ENCODE measurements around the gene AK8.

AK8 gene

DNA sequence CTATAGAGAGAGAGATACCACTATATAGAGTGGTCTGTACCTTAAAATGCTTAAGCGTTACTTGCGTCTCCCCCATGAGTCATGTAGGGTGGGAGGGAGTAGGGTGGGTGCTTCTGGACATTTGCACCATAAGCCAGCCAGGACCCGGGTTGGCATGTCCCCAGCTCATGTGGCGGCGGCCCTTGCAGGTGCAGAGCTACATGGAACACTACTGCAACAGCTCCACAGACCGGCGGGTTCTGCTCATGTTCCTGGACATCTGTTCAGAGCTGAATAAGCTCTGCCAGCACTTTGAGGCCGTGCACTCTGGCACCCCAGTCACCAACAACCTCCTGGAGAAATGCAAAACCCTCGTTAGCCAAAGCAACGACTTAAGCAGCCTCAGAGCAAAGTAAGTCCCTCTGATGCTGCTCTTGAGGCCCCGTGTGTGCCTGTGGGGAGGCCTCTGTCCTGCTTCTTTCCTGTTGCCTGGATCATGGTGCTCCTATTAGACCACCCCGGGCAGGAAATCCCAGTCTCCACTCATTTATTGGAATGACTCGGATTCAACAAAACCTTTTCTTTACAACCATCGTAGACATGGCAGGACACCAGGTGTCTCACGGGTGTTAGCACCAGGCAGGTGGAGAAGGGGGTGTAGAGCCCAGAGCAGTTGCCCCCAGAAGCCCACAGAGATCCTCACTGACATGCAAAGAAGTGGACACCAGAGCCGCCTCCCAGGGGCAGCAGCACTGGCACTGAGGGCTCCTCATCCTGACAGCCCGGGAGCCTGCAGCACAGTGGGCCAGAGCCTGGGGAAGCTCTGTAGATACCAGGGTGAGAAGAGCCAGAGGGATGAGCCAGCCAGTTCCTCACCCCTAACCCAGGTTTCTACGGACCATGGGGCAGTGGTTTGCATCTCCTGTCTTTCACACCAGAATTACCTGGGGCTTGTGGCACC, 9.4 kb upstream of the AK8 start:
- DNase-seq: no peak

DNA sequence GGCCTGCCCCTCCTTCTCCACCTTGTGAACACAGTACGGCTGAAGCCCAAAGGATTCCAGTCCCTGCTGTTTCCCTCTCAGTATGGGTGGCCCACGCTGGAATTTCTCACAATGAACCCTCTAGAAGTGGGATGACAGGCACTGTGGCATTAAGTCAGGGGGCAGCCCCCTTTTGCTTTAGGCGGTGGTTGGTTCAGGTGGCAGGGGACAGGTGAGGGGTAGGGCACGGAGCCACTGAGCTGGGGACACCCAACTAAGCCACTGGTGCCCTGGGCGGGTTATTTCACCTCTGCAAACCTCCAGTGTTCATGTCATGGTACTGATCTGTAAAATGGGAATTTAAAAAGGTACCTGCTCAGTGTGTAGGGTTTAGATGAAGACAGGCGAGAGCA, 8.2 kb upstream of the AK8 start:
- no peak for DNase-seq

DNA sequence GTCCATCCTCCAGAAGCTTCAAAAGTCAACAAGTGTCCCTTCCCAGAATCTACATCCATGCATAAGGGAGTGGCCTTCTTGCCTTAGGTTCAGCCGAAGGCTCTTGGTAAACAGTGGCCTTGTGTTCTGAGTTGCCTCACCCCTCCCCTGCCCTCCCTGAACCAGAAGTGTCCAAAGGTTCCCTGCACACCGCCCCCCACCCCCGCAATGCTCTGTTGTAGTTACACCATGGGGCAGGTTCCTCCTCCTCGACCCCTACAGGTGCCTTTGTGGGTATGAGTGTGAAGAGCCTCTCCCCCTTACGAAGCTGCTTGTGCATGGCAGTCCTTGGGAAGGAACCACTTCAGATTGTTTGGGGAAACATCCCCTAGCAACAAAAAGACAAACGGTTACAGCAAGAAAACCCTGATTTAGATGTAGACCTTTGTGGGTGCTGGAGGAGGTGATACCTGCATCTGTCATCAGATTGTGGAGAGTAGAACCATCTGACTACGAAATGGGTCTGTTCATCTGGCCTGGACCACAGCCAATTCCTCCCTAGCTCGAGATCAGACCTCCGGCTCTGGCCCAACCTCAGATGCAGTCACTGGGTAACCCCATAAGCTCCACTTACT, 7.7 kb upstream of the AK8 start:
- no peak for DNase-seq

DNA sequence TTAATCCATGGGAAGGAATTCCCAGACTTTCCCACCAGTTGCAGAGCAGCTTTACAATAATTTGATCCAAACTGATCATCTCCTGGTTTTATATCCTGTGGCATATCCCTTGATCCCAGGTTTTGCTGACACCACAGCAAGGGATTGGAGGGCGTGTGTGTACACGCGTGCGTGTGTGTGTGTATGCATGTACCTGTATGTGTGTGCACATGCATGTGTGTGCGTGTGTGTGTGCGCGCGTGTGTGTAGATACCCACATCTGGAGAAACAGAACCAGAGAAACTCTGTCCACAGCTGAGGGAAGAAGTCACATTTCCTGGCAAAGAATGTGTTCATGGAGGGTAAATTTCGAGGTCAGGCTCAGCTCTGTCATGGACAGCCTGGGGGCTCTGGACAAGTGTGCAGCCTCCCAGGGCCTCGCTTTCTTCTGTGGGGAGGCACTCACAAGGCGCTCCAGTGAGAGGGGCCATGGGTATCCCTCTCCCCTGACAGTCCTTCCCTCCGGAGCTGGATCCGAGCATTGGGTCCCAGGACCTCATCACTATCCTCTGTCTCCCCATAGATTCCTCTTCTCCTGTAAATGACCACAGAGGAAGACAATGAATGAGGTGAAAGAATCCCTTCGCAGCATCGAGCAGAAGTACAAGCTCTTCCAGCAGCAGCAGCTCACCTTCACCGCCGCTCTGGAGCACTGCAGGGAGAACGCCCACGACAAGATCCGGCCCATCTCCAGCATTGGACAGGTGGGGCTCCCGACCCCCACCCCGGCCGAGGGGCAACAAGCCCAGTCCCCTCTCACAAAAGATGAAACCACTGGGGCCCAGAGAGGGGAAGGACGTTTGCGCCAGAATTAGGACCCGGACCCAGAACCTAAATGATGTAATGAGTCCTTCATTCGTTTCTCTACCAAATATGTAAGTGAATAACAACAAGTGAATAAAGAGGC, 5.5 kb upstream of the AK8 start:
- DNase-seq: no peak

DNA sequence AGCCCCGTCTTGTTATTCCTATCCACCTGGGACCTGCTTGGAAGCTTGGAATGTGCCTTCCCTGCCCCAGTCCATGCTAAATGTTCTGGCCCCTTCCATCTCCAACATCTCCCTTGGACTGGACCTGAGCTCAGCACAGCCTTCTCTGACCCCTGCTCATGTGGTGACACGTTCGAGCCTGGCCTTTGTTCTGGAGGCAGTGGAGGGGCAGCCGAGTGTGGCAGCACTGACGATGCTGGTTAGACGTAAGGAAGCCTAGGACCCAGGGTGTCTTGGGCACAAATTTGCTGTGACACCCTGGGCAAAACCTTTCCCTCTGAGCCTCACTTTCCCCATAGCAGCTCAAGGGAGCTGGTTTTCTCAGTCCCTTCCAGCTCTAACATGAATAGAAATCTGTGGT, 4.5 kb upstream of the AK8 start:
- DNase-seq: no peak

DNA sequence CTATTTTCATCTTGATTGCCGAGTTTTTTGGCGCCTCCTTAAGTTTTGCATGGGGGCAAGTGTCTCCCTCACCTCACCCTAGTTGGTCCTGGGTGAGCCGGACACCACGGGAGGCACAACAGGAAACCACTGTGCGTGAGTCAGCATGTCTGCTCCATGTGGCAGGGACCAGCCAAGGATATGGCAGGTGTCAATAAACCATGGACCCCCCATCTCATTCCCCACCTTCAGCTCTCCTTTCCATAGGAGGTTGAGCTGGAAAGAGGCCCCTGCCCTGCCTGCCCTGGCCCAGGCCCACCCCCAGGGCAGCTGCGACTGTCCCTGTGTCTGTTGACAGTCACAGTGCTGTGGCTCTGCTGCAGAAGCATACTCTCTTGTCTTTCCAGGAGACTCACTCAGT, 3.7 kb upstream of the AK8 start:
- DNase-seq: no peak

DNA sequence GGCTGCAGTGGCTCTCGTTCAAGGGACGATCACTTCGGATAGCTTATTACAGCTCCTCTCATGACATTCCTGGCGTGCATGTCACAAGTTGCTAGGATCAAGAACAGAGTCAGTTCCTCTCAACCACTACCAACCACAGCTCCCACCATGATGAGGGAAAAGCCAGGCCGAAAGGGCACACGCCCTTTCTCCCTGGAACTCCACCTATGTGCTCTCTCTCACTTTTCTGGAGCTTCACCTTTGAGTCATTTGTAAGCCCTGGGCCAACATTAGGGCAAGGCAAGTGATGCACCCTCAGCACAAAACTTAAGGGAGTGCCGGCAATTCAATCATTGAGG, 2.2 kb upstream of the AK8 start:
- no peak for DNase-seq

DNA sequence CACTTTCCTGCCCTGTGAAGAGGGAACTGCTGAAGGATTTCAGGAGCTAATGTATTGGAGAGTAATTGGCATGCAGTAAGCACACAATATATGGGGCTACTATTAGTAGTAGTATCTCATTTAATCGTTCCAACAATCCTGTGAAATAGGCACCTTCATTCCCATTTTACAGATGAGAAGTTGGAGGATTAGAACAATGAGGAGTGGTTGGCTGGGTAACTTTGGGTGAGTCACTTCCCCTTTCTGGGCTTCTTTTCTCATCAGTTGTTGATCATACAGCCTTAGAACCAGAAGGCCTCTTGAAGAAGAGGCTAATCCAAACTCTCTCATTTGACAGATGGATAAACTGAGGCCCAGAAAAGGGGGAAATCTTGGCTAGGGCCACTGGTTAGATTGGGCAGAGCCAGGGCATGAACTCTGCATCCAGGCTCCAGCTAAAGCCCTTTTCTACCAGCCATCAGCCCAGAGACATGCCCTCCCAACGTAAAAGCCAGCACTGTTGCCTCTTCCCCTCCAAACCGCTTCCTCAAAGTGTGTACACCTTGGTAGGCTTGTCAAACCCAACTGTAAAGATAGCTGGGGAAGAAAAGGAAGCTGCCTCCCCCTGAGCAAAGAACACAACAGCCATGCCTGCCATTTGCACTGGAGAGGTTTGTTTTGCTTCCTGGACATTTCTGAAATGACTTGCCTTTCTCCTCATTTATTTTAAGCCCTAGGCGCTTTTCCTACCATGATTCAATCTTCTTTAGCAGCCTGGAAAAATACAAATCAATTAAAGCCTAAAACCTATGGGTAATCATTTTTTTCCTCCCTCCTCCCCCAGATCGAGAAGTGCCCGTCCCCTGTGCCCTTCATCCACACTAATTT, 1.6 kb upstream of the AK8 start:
- DNase-seq: no peak

DNA sequence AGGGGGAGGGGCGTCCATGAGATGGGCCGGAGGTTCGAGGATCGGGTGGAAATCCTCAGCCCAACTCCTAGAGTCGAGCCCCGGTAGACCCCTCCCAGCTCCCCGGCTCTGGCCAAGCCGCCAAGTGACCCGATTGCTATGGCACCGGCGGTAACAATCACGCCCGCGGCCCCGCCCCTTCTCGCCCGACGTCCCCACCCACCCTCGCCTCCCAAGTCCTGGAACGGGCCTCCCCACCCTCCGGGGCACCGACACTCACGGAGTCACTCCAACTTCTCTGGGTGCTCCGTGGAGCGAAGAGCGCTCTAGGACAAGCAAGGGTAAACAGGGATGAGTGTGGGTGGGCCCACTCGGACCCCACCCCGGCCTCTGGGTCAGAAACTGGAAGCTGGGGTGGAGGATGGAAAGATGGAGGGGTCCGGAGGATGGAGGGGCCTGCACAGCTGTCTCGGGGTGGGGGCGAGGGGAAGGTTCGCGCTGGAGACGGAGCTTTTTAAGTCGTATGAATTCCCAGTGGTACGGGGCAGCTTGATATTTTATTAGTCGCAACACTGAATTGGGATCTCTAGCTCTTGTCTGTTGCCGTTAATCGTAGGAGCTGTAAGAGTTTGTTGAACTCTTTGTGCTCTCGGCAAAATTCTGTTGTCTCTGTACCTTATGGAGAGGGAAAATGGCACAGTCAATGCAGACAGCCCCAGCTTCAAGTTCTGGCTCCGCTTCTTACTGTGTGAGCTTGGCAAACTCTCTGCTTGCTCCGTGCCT, 792 bp upstream of the AK8 start, which contains the start of gene SPACA9:
Gene SPACA9 (plus strand): TSS at position 204 of the 762 bp plus-strand sequence. CDS start 5,050 bp downstream, outside the sequence.
- DNase-seq: peak; percentile 56

DNA sequence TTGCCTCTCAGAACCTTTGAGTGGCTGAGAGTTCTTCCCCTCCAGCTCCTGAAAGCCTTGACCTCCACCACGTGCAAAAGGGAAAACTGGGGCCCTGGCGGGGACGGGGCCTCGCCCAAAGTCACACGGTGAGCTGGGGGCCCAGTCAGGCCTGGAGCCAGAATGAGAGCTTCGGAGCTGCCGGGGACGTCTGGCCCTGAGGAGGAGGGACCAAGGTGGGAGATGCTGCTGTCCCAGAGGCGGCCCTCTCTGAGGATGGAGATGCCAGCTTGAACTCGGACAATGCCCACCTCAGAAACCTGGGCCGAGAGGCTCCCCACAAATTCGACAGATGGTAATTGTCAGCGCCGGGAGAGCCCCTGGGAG, 643 bp downstream of the AK8 start:
- DNase-seq: no peak

DNA sequence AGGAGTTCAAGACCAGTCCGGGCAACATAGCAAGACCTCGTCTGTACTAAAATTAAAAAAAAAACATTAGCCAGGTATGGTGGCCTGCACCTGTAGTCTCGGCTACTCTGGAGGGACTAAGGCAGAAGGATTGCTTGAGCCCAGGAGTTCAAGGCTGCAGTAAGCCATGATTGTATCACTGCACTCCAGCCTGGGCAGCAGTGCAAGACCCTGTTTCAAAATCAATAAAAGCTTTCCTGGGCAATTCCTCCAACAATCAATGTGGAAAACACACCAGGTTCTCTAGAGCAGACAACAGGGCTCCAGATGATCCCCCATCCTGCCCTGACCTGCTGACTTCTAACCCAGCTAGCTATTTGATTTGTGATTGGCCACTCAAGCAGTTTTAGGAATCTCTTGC, 1.2 kb downstream of the AK8 start:
- DNase-seq: no peak

DNA sequence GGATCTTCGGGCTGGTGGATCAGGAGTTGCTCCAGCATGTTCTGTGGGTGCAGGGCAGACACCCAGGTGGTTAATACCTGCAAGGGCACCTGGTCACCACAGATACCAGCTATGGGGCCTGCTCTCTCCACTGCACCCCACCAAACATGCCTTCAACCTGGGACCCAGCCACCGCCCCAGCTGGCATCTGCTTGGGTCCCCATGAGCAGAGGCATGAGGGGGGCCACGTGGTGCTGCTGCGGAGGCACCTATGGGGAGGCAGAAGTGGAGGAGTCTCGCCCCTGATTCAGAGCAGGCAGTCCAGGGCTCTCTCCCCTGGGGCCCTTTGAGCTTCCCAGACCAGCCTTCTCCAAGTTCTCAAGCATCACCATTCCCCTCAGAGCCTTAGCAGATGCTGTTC, 2.9 kb downstream of the AK8 start:
- DNase-seq: no peak

DNA sequence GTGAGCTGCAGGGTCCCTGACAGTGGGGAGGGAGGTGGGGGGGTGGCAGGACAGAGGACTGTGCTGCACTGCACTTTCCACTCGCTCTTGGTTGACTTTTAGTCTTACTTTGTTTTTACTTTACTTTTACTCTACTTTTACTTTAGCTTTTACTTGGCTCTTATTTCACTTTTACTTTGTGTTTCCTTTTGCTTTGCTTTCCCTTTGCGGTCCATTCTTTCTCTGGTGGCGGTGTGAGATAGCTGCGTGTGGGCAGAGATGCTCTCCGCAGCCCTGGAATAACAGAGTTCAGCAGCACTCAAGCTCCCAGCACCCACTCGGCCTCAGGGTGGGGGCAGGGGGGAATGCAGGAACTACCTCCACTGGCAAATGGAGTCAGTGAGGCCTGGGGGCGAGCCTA, 4.7 kb downstream of the AK8 start:
- no peak for DNase-seq

DNA sequence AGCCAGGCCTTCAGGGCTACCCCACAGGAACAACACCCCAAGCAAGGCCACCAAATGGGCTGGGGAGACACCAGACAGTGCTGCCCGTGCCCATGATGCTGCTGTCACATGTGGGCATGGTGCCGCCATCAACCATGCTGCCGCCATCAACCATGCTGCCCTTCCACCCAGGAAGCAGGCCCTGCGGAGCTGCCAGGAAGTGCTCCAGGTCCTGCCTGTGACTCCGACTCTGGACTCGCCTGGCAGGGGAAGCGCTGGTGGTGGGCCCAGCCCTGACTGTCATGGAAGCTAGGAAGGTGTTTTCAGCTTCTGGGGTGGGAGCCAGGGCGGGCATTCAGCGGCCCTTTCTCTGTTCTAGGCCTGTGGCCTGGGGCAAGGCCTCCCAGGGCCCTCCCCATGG, 8.8 kb downstream of the AK8 start:
- no peak for DNase-seq

DNA sequence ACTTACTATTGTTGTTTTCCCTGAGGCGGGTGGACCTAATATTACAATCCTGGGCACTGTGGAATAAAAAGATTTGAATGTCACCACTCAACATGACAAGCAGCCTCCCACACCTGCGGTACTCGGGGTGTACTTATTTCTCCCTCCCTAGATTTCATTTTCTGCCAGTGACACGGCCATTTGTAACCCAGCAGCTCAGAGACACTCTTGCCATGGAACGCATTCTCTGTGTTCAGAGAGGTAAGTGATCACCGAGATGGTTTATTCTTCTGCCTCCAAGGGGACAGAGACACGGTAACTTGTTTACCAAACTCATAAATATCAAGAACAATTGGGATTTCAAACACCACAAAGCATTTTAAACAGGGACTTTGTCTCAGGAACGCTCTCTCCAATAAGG, 11.2 kb downstream of the AK8 start:
- no peak for DNase-seq

DNA sequence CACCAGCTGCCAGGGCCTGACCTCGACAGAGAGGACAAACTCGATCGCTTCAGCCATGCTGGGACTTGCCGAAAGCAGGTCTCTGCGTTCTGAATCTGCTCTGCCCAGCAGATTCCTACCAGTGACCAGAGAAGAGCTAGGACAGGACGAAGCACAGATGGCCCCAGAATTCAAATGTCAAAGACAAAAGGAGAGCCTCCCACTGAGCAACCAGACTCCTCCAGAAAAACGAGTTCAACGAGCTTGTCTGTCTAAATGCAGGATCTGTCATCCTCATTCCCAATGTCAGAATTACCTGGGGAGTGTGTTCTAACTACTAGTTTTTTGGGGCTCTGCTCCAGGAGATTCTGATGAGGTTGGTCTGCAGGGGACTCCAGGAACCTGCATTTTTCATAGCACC, 13.4 kb downstream of the AK8 start:
- no peak for DNase-seq

DNA sequence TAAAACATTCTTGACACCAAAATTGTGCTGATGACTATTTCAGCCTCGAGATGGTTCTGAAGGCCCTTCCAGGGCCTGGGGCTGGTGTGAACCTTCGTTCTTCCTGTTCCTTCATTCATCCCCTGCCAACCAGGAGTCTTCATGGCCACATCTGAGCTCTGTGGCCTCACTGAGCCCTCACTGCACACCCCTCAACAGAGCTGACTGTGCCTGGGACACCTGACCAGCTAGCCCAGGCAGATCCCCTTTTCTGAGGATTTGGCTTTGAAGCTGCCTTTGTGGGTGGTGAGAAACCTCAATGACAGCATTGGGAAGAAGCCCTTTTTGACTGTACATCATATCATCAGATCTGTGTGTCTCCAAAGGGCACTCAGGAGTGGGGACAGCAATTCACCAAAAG, 13.8 kb downstream of the AK8 start:
- no peak for DNase-seq

DNA sequence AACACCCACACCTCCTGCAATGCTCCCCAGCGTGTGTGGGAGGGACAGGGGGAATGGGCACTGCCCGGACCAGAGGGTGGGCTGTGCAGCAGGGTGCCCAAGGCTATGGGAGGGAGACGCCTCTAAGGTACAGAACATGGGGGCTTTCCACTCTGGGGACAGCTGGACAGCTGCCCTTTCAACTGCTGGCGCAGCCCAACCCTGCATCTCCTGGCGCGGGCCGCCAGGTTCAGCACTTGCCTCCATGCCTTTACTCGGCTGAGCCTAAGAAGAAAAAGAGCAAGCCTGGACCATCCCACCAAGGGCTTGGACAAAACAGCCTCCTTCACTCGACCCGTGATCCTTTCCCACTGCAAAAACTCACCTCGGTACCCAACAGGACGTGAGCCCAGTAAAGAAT, 15.0 kb downstream of the AK8 start:
- DNase-seq: no peak

DNA sequence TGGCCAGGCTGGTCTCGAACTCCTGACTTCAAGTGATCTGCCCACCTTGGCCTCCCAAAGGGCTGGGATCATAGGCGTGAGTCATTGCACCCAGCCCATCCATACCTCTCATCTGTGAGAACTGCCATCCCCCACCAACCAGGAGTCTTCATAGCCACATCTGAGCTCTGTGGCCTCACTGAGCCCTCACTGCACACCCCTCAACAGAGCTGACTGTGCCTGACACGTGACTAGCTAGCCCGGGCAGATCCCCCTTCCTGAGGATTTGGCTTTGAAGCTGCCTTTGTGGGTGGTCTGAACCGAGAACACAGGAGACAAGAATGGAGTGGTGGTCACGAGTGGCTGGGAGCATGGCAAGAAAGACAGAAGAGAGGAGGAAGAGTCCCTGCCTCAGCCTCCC, 15.6 kb downstream of the AK8 start:
- no peak for DNase-seq

DNA sequence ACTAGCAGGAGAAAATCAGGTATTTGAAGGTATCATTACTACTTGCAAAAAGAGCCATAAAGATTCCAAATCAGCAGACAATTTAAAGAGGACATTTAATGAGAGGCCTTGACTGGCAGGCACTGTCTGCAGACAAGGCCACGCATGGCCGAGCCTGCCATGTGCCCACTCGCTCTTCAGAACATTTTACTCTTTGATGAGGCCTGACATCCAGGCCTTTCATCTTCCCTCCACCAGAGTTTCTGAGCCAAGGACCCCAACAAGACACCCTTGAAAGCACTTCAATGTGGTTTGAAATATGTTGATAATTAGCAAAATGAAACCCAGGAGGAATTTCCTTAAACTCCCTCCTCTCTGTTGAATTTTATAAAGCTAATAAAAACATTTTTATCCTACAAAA, 16.4 kb downstream of the AK8 start:
- no peak for DNase-seq

DNA sequence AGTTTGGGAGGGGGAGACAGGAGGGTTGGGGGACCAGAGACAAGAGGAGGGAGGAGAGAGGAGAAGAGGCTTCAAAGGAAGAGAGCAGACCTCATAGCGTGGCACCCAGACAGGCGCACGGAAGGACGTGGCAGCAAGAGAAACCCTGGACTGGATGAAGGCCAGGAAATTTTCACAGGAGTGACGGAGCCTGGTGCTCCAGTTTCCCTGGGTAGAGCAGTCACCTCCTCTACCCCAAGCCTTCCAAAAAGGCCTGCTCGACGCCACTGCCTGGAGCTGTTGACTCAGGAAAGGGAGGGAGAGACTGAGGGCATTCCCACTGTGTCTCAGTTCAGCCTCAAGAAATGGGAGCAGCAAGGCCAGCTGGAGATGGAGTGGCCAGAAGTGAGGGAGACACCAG, 19.3 kb downstream of the AK8 start:
- DNase-seq: no peak
